B cell (primary cell): ENCODE data around the gene MPPE1. TPM values are rescaled to one million over a fixed set of nuclear protein-coding genes. Genes with fewer than 3 reads are reported as not detected.

ENCODE experiments used
- ATAC-seq: fragments of 200-7000 bp; cut with Tn5 transposase; one replicate; pipeline ENCODE4 v1.10.0; 2021; ENCODE audit warnings: low read depth, mild to moderate bottlenecking, moderate number of reproducible peaks, moderate library complexity
- CTCF ChIA-PET: fragments of 350-600 bp; sonication (Branson Sonifier 250); formaldehyde crosslinking; loops from one replicate; lab custom pipeline; 2021; ENCODE audit warnings: antibody characterized with exemption, inconsistent platforms; lab: Charles Lee
- POLR2A ChIA-PET: fragments of 350-600 bp; sonication (Branson Sonifier 250); formaldehyde crosslinking; loops from one replicate; lab custom pipeline; 2021; ENCODE audit warnings: antibody characterized with exemption; lab: Charles Lee
- DNase-seq: peaks from one replicate; pipeline ENCODE4 v3.0.0; 2013
- H2AFZ ChIP-seq: 2 replicates; pipeline ENCODE4 v1.6.1; 2012; ENCODE audit warnings: mild to moderate bottlenecking, low read depth, low read length; ENCODE audit not compliant: insufficient read depth, poor library complexity, severe bottlenecking
- H3K27ac ChIP-seq, 2 donors: 1 replicate in 1 of 2; 2 replicates in 1 of 2; pipeline ENCODE4 v1.5.1; 2012 to 2013; ENCODE audit warnings: low read length in 2 of 2, mild to moderate bottlenecking in 2 of 2, moderate library complexity in 1 of 2
- H3K27me3 ChIP-seq, 4 experiments: fragments of 200-600 bp in 1 of 4; sonication (generic) in 1 of 4; replicated peaks in 1 of 4; 1 replicate in 2 of 4; 2 replicates in 2 of 4; pipeline versions ENCODE4 v1.6.1 to v1.7.0; 2013 to 2016; ENCODE audit warnings: low read length in 3 of 4, mild to moderate bottlenecking in 2 of 4, mixed read lengths in 1 of 4, moderate library complexity in 1 of 4; ENCODE audit not compliant: insufficient read depth in 4 of 4, control insufficient read depth in 3 of 4; ENCODE audit errors: control extremely low read depth in 1 of 4
- H3K36me3 ChIP-seq, 2 experiments: replicated peaks in 1 of 2; 1 replicate in 1 of 2; 2 replicates in 1 of 2; pipeline versions ENCODE4 v1.6.1 to v1.7.1; 2013; ENCODE audit warnings: low read length in 1 of 2; ENCODE audit not compliant: insufficient read depth in 2 of 2, control insufficient read depth in 1 of 2; ENCODE audit errors: control extremely low read depth in 1 of 2, extremely low read depth in 1 of 2
- H3K4me1 ChIP-seq, 2 donors: fragments of 200-600 bp in 1 of 2; sonication (generic) in 1 of 2; 1 replicate in 1 of 2; 2 replicates in 1 of 2; pipeline versions ENCODE4 v1.5.1 to v1.6.1; 2013 to 2017; ENCODE audit warnings: low read length in 2 of 2; ENCODE audit not compliant: control insufficient read depth in 2 of 2, insufficient read depth in 2 of 2
- H3K4me2 ChIP-seq: replicated peaks from 2 replicates; pipeline ENCODE3; 2012; ENCODE audit warnings: mild to moderate bottlenecking, low read depth, low read length; ENCODE audit not compliant: poor library complexity, severe bottlenecking
- H3K4me3 ChIP-seq, 5 experiments: fragments of 200-600 bp in 1 of 5; sonication (generic) in 1 of 5; 1 replicate in 3 of 5; 2 replicates in 2 of 5; pipeline versions ENCODE4 v1.5.1 to v1.7.0; 2011 to 2016; ENCODE audit warnings: low read length in 4 of 5, mild to moderate bottlenecking in 4 of 5, low read depth in 2 of 5, control low read depth in 1 of 5, moderate library complexity in 1 of 5; ENCODE audit not compliant: insufficient read depth in 1 of 5; ENCODE audit errors: control extremely low read depth in 1 of 5, extremely low read depth in 1 of 5
- H3K79me2 ChIP-seq: fragments of 200-600 bp; sonication (generic); one replicate; pipeline ENCODE4 v1.6.0; 2016; ENCODE audit warnings: low read length; ENCODE audit not compliant: control insufficient read depth, insufficient read depth
- H3K9ac ChIP-seq: fragments of 200-600 bp; sonication (generic); 2 replicates; pipeline ENCODE4 v1.6.1; 2017; ENCODE audit warnings: mild to moderate bottlenecking, low read length, moderate library complexity
- H3K9me3 ChIP-seq, 3 donors: one replicate each; pipeline versions ENCODE4 v1.6.1 to v1.7.1; 2013; ENCODE audit warnings: low read length in 2 of 3; ENCODE audit not compliant: control insufficient read depth in 2 of 3, insufficient read depth in 1 of 3; ENCODE audit errors: control extremely low read depth in 1 of 3
- H4K20me1 ChIP-seq: 2 replicates; pipeline ENCODE4 v1.6.0; 2012; ENCODE audit warnings: mild to moderate bottlenecking, low read length; ENCODE audit not compliant: insufficient read depth, control insufficient read depth, poor library complexity, severe bottlenecking
- H3K27ac Mint-ChIP-seq: one replicate; pipeline ENCODE4 v1.8.0; 2021; ENCODE audit warnings: mixed read lengths
- H3K27me3 Mint-ChIP-seq: one replicate; pipeline ENCODE4 v1.8.0; 2021; ENCODE audit warnings: mixed read lengths
- H3K4me1 Mint-ChIP-seq: one replicate; pipeline ENCODE4 v1.8.0; 2021; ENCODE audit warnings: mixed read lengths
- H3K4me3 Mint-ChIP-seq: one replicate; pipeline ENCODE4 v1.8.0; 2021; ENCODE audit warnings: mixed read lengths
- H3K9me3 Mint-ChIP-seq: one replicate; pipeline ENCODE4 v1.8.0; 2022; ENCODE audit warnings: mixed read lengths; ENCODE audit not compliant: insufficient read depth
- CTCF ChIP-seq: fragments of 200-600 bp; IDR thresholded peaks from one replicate; pipeline ENCODE4 v1.8.0; 2022; ENCODE audit warnings: antibody characterized with exemption, mild to moderate bottlenecking
- EZH2 ChIP-seq: IDR thresholded peaks from 2 replicates; pipeline ENCODE4 v1.6.1; 2012; ENCODE audit warnings: borderline replicate concordance, low read depth, mild to moderate bottlenecking, moderate library complexity, low read length; ENCODE audit not compliant: insufficient read depth, poor library complexity, severe bottlenecking
- WGBS: methylation state at CpG from one replicate; pipeline ENCODE4 v1.1.5; 2013; ENCODE audit warnings: missing lambda C conversion rate; ENCODE audit not compliant: insufficient coverage; 5-methylcytosine and 5-hydroxymethylcytosine counted together
- intact Hi-C: fragments of 100-400 bp; cut with micrococcal nuclease; formaldehyde crosslinking; loops from one replicate; pipeline ENCODE4 v1.10.0; 2022
- polyA plus RNA-seq: library from polyadenylated mRNA; depleted of rRNA; stranded (reverse); fragments of >200 nt; gene quantifications from 2 replicates; pipeline ENCODE4 v1.2.3, GENCODE V29; 2012
- total RNA-seq, 2 donors: library from RNA; stranded (reverse); fragments of 120-200 nt in 1 of 2; gene quantifications; 1 replicate in 1 of 2; 2 replicates in 1 of 2; pipeline versions ENCODE4 v1.2.3 to v1.2.4, GENCODE V29; 2013 to 2022

Gene MPPE1
- total and polyA plus RNA-seq, 2 donors (not counting 1 experiment from before 2014, with no cell fraction given), result 51.1 to 57.5 TPM

DNA sequence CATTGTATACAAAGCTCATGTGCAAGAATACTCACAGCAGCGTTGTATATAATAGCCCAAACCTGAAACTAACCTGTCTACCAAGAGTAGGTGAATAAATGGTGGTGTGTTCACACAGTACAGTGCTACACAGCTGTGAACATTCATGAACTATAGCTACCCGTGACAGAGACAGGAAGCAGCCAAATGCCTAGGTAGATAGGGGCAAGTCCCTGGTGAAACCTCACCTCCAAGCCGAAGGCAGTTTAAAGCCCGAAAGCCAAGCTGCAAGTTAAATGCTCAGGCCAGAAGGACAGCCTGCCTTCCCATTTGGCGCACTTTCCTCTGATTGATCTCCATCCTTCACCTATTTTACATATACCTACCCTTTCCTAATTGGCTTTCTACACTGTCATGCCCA is 36.7 kb upstream of the MPPE1 start:
- H2AFZ ChIP-seq, result no peak overlapping the region
- no peaks in the 10 kb centered on the region for H4K20me1 ChIP-seq
- DNase-seq, result no peak
- Mint-ChIP-seq H3K27me3 (no peaks in the 10 kb centered on the region), H3K4me3 (no peak overlapping the region), H3K9me3 (no peaks in the 10 kb centered on the region), H3K4me1 (peaks cover 11% of the 10 kb centered on the region), H3K27ac (no peak overlapping the region)
- intact Hi-C loops, result no loop called here
- no peak overlapping the region for H3K9ac ChIP-seq
- ChIA-PET CTCF (interaction anchor here (1.1 to 1.9 kb wide), 4 partner anchors 48 to 94 kb away, joined by 4 to 8 read pairs (median 5); no protein-coding TSS in a partner anchor), POLR2A (no interaction called here)
- no peak overlapping the region for H3K4me3 ChIP-seq
- no peak overlapping the region for H3K27ac ChIP-seq
- no peak for TF ChIP-seq EZH2
- TF ChIP-seq CTCF, result no peak
- WGBS, result 98% methylated on average over 4 of the region's 5 CpGs
- H3K79me2 ChIP-seq, result no peaks in the 10 kb centered on the region
- no peaks in the 10 kb centered on the region for H3K36me3 ChIP-seq
- H3K9me3 ChIP-seq, result no peaks in the 10 kb centered on the region
- no peak for ATAC-seq
- no peak overlapping the region for H3K4me2 ChIP-seq
- no peaks in the 10 kb centered on the region for H3K27me3 ChIP-seq
- peaks cover 0 to 13% of the 10 kb centered on the region in 2 donors for H3K4me1 ChIP-seq

DNA sequence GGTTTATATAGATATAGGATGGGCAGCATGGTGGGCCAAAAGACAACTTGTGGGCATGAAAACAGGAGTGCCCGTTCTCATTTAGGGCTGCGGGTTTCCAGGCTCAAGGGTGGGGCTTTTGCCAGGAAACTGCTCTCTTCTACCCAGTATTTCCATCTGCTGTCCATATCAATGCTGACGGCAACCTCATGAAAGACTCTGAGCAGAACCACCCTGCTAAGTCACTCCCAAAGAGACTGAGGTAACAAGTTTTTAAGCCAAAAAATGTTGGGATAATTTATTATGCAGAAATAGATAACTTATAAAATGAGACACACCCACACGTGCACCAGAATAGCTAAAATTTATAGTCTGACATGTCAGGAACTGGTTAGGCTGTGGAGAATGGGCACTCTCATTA is 36.1 kb upstream of the MPPE1 start:
- 100% methylated on average over 2 of the region's 4 CpGs for WGBS
- Mint-ChIP-seq H3K27ac (no peak overlapping the region), H3K27me3 (no peaks in the 10 kb centered on the region), H3K4me1 (peaks cover 11% of the 10 kb centered on the region), H3K4me3 (no peak overlapping the region), H3K9me3 (no peaks in the 10 kb centered on the region)
- Histone ChIP-seq H3K79me2 (no peaks in the 10 kb centered on the region), H3K9me3 (no peaks in the 10 kb centered on the region), H3K27ac (no peak overlapping the region), H3K4me3 (no peak overlapping the region), H4K20me1 (no peaks in the 10 kb centered on the region), H3K27me3 (no peaks in the 10 kb centered on the region), H2AFZ (no peak overlapping the region), H3K4me2 (no peak overlapping the region), H3K4me1 (peaks cover 0 to 13% of the 10 kb centered on the region in 2 donors), H3K9ac (no peak overlapping the region), H3K36me3 (no peaks in the 10 kb centered on the region)
- ATAC-seq (no peak), DNase-seq (no peak)
- intact Hi-C loops, result no loop called here
- CTCF ChIA-PET, result interaction anchor here (1.7 to 1.9 kb wide), 2 partner anchors 49 to 51 kb away, joined by 5 to 8 read pairs; no protein-coding TSS in a partner anchor
- TF ChIP-seq CTCF, result no peak
- no peak for TF ChIP-seq EZH2
- POLR2A ChIA-PET, result no interaction called here
